Islet precursor cell (in vitro differentiated cells): Measurements from ENCODE around the gene NLK.
"Not testable (repeated sequence)": the region's sequence is repeated elsewhere in the genome, so short reads cannot be mapped to it uniquely, and the experiment has no call there.

ENCODE experiments used
- DNase-seq: peaks from one replicate; pipeline ENCODE4 v3.0.0-alpha.2; 2018

The NLK gene

GRCh38 chr17:28042657-28042720 is at the start of gene NLK:
Gene NLK, plus strand, starts transcription at chr17:28042677. Its CDS starts 197 bp downstream, at chr17:28042874.
- no peak for DNase-seq

DNA sequence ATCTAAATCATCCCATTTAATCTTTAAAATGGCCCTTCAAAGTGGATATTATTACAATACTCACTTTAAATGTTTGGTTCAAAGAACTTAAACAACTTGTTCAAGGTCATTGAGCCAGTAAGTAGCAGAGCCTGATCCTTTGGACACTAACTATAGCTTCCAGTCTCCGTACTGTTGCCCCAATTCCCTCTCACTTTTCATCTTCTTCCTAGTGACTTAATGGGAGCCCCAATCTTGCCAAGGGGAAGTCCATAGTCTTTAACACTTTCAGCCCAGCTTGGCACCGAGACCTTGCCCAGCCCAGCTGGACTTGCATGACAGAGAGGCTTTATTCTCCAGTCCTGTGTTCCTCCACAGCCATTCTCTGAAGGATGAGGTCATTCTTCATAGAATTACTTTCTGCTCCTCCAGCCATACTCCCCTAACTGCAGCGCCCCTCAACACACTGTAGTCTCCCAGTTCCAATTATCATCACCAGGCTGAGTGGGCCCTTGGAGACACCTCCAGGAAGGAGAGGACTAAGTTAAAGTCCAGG is 49.2 kb upstream of the NLK start:
- no peak for DNase-seq

DNA sequence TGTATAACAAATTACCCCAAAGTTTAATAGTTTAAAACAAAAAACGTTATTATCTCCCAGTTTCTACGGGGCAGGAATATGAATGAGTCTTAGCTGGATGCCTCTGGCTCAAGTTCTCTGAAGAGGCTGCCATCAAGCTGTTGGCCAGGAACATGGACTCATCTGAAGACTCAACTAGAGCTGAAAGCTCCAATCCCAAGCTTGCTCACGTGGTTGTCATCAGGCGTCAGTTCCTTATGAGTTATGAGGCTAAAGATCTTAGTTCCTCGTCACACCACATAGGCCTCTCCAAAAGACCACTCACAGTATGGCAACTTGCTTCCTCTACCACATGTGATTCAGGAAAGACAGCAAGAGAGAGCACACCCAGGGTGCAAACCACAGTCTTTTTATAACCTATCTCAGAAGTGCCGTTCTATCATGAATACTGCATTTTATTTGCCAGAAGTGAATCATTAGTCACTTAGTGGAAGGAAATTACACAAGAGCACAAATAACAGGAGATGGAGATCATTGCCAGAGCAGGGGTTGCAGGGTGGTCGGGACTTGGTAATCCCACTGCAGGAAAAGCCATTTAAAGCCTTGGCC is 48.7 kb upstream of the NLK start:
- DNase-seq: no peak

GRCh38 chr17:27994586-27994985 is 47.9 kb upstream of the NLK start:
- no peak for DNase-seq

GRCh38 chr17:27995554-27995953 is 46.9 kb upstream of the NLK start:
- DNase-seq: no peak

DNA sequence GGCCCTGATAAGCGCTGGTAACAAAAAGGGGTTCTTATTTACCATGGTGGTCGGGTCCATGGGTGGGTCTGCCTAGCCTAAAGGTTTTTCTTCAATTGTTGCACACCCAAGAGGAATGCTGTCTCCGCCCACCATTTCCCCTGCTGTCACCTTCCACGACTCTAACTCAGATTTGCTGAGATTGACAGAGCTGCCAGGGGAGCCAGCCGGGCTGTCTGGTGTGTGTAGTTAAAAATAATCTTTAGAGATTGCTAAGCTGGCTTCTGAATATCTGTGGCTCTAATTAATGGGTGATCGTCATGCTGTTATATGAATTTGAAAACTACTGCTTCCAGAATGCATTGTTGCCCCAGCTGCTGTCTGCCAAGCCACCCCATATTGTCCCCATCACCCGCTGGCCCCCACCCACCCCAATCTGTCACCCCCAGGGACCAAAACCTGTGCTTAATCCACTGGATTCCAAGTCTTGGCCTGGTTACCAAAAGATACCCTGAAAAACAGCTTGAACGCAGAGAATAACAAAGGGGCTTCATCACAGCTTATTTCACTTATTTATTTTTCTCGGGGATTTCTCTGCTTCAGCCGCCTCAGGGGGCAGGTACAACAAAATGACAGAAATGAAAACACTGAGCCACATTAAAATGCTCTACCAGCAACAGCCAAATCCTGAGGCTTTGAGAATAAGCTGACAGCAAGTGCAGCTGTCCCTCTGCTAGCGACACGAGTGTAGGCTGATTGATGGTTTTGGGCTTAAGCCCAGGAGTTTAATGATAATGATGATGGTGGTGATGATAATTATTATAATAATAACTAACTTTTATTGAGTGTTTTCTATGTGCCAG is 46.1 kb upstream of the NLK start:
- DNase-seq: no peak

DNA sequence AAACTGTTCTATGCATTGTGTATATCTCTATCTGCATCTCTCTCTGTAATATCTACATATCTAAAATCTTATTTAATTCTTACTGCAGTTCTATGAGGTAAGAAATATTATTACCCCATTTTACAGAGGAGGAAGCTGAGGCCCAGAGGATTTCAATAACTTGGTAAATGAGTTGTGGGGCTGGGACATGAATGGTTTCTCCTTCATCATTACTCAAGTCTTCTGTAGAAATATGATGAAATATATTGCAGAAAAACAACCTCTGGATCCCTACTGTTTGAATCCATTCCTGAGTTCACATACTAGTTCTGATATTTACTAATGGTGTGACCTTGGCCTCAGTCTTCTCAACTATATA is 45.5 kb upstream of the NLK start:
- no peak for DNase-seq

DNA sequence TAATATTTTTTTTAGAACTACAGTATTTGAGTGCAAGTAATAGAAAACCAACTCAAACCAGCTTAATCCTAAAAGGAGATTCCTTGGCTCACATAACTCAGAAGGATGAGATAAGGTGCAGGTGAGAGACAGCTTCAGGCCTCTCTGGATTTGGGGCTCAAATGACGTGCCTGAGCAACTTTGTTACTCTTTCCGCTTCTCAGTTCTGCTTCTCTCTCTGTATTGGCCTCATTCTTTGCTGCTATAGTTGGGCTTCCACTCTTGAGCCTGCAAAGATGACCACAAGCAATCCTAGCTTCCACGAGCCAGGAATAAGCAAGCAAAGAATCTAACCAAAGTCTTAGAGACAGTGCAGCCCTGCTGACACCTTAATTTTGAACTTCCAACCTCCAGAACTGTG is 45.0 kb upstream of the NLK start:
- no peak for DNase-seq

DNA sequence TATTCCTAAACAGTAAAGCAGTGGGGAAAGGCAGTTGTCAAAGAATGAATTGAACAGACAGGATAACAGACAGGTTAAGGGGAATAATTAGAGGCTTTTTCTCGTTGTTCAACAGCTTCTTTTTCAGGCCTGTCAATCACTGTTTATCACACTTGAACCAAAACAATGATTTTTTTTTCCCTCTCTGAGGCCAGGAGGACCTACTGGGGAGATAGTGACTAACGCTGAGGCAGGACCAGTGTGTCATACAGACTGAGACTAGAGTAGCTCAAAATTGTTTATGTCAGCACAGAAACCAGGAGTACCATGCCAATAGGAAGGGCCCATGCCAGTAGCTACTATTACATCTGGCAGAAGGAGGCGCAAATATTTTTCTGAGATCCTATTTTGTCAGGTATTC is 41.3 kb upstream of the NLK start:
- no peak for DNase-seq

DNA sequence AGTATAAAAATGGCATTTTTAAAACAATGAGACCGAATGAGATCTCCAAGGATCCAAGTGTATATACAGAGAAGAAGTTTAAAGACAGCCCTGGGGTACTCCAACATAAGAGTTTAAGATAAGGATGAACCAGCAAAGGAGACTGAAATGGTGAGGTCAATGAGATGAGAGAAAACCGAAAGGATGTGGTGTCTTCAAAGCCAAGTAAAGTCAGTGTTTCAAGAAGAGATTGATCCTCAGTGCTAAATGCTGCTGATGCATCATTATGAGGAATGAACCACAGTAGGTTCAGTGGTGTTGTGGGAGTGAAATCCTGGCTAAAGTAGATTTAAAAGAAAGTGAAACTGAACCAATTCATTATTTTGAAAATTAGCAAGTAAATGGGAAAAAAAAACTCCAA is 38.1 kb upstream of the NLK start:
- DNase-seq: no peak

- DNase-seq: not testable (repeated sequence)
Measured at GRCh38 chr17:28007925-28008324, 34.6 kb upstream of the NLK start.

DNA sequence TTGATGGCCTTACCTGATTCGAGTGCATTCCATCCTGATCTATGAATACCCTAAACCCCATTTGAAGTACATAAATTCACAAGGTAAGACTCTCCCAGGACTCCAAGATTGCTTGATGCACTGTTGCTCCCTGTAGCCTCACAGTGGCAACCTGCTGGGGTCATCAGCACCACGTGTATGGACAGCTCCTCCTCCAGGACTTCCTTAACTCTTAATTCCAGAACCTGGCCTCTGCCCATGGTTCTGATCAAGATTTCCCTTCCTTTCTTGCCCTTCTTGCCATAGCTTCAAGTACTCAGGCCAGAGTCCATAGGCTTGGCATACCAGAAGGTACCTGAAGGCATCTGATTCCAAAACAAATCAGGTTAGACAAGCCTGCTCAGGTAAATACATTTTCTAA is 34.0 kb upstream of the NLK start:
- DNase-seq: peak; percentile 91

- DNase-seq: no peak
Measured at GRCh38 chr17:28010406-28010805, 32.1 kb upstream of the NLK start.

DNA sequence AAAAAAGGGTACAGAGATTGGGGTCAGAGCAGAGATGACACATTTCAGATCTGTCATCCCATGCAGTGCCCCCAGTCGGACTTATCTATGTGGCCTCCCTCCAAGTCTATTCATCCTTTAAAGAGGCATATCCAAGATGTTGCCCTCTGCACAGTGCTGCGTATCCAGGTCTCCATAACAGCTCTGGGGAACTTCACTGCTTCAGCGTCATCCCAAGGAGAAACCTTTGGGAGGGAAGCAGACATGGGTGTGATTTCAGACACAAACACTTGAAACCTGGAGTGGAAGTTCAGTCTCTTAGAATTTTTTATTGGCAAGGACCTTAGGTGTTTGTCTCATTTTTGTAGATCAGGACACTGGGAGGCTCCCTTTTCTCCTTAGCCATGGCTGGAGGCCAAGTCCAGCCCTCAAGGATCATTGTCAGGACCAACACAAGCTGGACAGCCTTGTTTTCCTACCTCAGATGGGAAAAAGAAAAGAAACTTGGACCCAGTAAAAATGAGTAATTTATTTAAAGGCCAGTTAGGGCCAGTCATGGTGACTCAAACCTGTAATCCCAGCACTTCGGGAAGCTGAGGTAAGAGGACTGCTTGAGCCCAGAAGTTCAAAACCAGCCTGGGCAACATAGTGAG is 23.9 kb upstream of the NLK start:
- no peak for DNase-seq

DNA sequence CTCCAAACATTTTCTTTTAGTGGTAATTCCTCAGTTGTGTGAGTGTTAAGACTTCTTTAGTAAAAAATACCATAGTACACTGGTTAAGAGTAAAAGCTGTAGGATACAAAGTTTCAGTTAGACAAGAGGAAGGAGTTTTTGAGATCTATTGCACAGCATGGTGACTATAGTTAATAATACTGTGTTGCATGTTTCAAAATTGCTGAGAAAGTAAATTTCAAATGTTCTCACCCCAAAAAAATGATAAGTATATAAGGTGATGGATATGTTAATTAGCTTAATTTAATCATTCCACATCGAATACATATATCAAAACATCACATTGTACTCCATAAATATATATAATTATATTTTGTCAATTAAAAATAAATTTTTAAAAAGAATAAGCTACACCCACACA is 22.0 kb upstream of the NLK start:
- DNase-seq: no peak

DNA sequence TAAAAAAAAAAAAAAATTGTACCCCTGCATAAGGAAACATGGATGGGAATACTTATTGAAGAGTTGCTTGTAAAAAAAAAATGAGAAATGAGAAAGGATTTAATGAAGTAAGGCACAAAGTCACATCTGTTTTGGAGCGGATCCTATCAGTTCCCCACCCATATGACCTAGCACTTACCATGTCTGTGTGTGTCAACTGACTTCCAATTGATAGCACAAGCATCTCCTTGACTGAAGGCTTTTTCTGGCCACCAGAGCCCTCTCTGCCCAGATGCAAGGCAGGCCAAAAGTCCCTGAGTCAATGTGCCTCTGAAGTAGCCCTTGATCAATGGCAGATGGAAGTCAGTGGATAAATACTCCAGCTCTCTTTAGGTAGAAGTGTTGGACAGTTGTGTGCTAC is 13.4 kb upstream of the NLK start:
- DNase-seq: no peak

GRCh38 chr17:28030386-28030785 is 12.1 kb upstream of the NLK start:
- DNase-seq: no peak

DNA sequence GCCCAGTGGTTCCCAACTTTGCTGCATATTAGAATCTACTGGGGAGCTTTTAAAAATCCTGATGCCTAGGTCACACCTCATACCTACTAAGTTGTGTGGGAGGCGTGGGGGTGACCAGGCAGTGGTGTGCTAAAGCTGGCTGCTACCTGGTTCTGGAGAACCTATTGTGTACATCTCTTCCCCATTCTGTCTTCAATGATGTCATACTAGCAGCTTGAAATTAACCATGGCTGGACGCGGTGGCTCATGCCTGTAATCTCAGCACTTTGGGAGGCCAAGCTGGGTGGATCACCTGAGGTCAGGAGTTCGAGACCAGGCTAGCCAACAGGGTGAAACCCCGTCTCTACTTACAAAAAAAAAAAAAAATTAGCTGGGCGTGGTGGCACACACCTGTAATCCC is 11.3 kb upstream of the NLK start:
- DNase-seq: no peak

DNA sequence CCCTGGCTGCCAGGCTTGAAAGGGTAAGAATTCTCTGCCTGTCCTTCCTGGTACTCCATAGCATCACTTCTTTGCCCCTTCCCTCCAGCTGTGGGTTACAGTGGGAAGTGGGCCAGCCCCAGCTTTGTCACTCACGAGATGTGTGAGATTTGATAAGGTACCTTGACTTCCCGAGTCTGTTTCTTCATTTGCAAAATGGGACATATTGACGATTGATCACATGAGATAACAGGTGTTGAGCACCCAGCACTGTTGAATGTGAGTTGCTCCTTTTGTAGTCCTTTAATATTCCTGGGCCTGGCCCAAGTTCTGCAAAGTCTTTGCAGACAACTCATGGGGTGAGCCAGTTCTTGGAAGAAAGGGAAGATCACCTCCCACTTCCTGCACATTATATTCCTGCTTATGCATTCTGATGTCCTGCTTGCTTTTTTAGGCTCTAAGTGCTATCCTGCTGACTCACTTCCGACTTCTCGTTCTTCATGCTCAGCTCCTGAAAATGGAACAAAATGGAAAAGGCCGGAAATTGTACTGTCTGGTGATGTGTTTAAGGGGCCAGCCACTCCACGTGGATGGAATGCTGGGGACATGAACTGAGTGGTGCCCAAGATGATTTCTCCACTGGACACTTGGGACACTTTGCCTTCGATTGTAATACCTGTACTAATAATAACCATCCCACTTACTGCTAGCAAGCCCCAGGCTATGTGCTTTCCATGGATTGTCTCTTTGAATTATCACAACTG is 8.3 kb upstream of the NLK start:
- no peak for DNase-seq

- not testable (repeated sequence) for DNase-seq
Measured at GRCh38 chr17:28035452-28035851, 7.0 kb upstream of the NLK start.

DNA sequence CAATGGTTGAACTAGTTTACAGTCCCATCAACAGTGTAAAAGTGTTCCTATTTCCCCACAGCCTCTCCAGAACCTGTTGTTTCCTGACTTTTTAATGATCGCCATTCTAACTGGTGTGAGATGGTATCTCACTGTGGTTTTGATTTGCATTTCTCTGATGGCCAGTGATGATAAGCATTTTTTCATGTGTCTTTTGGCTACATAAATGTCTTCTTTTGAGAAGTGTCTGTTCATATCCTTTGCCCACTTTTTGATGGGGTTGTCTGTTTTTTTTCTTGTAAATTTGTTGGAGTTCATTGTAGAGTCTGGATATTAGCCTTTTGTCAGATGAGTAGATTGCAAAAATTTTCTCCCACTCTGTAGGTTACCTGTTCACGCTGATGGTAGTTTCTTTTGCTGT is 6.6 kb upstream of the NLK start:
- DNase-seq: not testable (repeated sequence)

GRCh38 chr17:28038802-28039201 is 3.7 kb upstream of the NLK start:
- no peak for DNase-seq

- DNase-seq: no peak
Measured at GRCh38 chr17:28039251-28039650, 3.2 kb upstream of the NLK start.

- no peak for DNase-seq
Measured at GRCh38 chr17:28040406-28040805, 2.1 kb upstream of the NLK start.
